PFSK-1 (cell line): ENCODE results near the gene NFIA.

Experiments used
- FOXP2 ChIP-seq: optimal IDR thresholded peaks from 2 replicates; pipeline ENCODE3; 2011; ENCODE audit warnings: borderline replicate concordance, control low read depth, inconsistent platforms; ENCODE audit not compliant: insufficient read depth; ENCODE audit errors: extremely low read length, extremely low read depth
- POLR2AphosphoS5 ChIP-seq: IDR thresholded peaks from 2 replicates; pipeline ENCODE4 v1.6.1; 2012; ENCODE audit warnings: low read depth, mild to moderate bottlenecking, control low read depth, low read length, moderate library complexity
- REST ChIP-seq, 2 experiments: IDR thresholded peaks; 2 replicates each; pipeline versions ENCODE4 v1.6.1 to v1.8.0; 2011 to 2012; ENCODE audit warnings: low read depth in 2 of 2, low read length in 2 of 2, control low read depth in 1 of 2, inconsistent platforms in 1 of 2, mild to moderate bottlenecking in 1 of 2, moderate library complexity in 1 of 2; ENCODE audit not compliant: insufficient read depth in 1 of 2
- SIN3A ChIP-seq: IDR thresholded peaks from 2 replicates; pipeline ENCODE4 v1.6.1; 2012; ENCODE audit warnings: mild to moderate bottlenecking, low read length, moderate library complexity, borderline replicate concordance; ENCODE audit not compliant: insufficient read depth
- TAF1 ChIP-seq: IDR thresholded peaks from 2 replicates; pipeline ENCODE4 v1.6.1; 2012; ENCODE audit warnings: low read length, control low read depth, borderline replicate concordance; ENCODE audit not compliant: insufficient read depth

NFIA gene

DNA sequence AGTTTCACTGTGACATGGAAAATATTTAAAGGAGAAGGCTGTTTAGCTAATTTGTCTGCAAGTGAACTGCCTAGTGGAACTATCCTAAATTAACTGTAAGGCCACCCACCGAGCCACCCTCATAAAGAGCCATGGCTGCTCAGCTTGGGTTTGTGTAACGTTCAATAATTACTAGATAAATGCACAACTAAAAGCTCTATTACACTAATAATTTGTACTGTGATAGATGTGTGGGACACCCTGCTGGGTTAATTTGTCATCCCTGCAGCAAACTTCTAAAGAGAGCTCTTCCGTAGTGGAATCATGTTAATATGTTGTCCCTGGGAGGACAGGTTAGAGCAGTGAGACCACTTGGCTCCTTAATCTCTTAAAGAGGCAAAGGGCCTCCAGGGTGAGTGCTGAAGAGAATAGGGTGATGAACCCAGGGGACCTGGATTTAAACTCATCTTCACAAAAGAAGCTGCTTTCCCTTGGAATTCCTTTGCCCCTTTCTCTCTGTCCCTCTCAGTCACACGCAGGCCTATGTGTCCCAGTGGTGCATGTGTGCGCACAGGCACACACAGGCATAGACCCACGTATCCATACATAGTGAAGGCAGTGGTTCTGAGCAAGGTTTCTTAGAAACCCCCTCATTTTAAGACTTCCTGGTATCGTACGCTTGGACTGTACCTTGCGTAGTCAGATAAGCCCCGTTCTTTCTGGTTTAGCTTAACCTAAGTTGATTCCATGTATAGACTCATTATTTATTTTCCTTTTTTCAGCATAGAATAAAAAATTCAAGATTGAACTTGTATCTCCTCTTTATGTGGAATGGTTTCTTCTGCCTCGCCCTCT lies 310.3 kb downstream of the NFIA start:
- TF ChIP-seq REST (IDR thresholded peaks at IDR 0.05; ENCODE audit: insufficient read depth in 1 of 2, low read depth in 2 of 2, low read length in 2 of 2) = no peak
- no peak for TF ChIP-seq SIN3A
- no peak for TF ChIP-seq FOXP2
- no peak for TF ChIP-seq TAF1
- TF ChIP-seq POLR2AphosphoS5 = no peak

DNA sequence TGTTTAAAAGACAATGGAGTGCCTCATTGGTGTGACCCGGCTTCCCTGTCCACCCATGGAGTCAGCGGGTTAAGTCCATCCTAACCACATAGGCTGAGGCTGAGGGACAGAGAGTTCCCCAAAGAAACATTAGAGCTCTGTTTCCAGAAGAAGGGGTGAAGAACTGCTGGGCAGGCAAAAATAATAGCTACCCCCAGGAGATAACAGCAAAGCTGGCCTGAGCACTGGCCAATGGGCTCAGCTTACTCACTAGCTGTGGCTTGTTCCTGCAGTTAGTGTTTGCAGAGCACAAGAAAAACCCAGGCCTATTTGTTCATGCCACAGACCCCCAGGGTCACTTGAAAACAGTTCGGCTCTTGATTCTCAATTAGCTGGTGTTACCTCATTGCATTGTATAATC lies 311.2 kb downstream of the NFIA start:
- TF ChIP-seq FOXP2 = no peak

DNA sequence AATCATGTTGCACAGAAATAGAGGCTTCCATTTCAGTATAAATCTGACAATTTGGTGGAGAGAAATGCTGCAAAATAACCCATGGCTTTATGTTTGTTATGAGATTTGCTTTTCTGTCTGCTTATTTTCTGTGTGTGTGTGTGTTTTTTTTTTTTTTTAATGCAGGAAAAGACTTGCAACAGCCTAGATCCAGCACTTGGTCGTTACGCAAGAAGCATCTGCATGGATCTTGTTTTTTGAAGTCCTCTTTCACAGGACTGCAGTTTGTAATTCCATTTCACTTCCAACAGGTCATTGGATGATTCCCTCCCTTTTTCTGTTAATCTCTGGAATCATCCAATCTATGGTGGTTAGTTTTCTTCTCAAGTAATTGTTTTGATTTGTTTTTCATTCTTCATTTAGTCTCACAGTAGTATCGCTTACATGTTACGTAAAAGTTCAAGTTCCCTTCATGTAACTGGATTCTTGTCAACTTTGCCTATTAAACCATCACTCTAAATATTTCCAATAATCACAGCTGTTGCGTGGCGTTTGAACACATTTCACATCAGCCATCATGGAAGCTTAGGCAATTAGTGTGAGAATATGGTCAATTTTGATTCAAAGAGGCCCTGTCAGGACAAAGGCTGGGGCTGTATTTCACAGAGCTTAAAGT lies 312.9 kb downstream of the NFIA start:
- TF ChIP-seq FOXP2 = no peak
- no peak for TF ChIP-seq SIN3A
- no peak for TF ChIP-seq TAF1
- TF ChIP-seq REST (IDR thresholded peaks at IDR 0.05; ENCODE audit: insufficient read depth in 1 of 2, low read depth in 2 of 2, low read length in 2 of 2) = no peak
- TF ChIP-seq POLR2AphosphoS5 = no peak

DNA sequence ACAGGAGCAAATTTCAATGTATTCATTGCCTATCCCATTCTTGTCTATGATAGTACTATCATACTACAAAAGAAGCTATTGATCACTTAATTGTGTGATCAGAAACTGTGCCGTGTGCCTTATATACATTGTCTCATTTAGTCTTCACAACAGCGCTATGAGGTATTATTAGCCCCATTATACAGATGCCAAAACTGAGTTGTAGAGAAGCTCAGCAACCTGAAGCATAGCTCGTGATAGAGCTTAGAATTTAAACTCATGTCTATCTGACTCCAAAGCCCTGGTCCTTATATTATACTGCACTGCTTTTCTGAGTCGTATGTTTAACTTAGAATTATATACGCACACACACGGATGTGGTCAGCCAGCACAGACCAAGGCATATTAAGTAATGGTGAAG lies 315.1 kb downstream of the NFIA start:
- TF ChIP-seq SIN3A = no peak
- TF ChIP-seq REST (IDR thresholded peaks at IDR 0.05; ENCODE audit: insufficient read depth in 1 of 2, low read depth in 2 of 2, low read length in 2 of 2) = no peak
- TF ChIP-seq TAF1 = no peak
- no peak for TF ChIP-seq FOXP2
- TF ChIP-seq POLR2AphosphoS5 = no peak

DNA sequence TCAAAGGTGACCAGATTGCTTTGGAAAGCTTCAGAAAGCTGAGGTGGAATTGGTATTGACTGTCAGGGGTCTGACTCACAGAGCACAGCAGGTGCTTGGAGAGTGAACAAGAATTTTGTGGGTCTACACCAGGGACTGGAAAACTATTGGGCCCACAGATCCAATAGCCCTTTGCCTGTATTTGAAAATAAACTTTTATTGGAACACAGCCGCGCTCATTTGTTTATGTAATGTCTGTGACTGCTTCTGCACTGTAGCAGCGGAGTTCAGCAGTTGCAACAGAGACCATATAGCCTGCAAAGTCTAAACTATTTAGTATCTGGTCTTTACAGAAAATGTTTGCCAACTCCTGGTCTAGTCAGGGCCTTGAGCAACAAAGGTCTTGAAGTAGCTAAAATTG lies 315.6 kb downstream of the NFIA start:
- no peak for TF ChIP-seq REST (IDR thresholded peaks at IDR 0.05; ENCODE audit: insufficient read depth in 1 of 2, low read depth in 2 of 2, low read length in 2 of 2)
